SK-MEL-5 (cell line): ENCODE data around the gene ACSS1. TPM values are rescaled to one million over a fixed set of nuclear protein-coding genes. Genes with fewer than 3 reads are reported as not detected.

ENCODE experiments used
- DNase-seq: peaks from one replicate; pipeline ENCODE4 v3.0.0-alpha.2; 2016; ENCODE audit warnings: low read depth, low spot score
- in situ Hi-C: cut with HindIII; loops from 2 replicates; pipeline ENCODE4 v1.10.0; 2016; ENCODE audit warnings: low sequenced_read_pairs, high pct_unique_total_duplicates, low pct_unique_long_range_greater_than_20kb
- polyA plus RNA-seq, 2 experiments: library from polyadenylated mRNA; depleted of rRNA; stranded (reverse); fragments of >200 nt; gene quantifications; 2 replicates each; pipeline ENCODE4 v1.2.3, GENCODE V29; 2015
- total RNA-seq: library from RNA; depleted of rRNA; stranded (reverse); fragments of >200 nt; shearing (Covaris generic); gene quantifications from 2 replicates; pipeline ENCODE4 v1.2.3, GENCODE V29; 2014; rRNA removed

Gene ACSS1
- 9.8 and 10.0 TPM in 2 replicates for total RNA-seq
- polyA plus RNA-seq (2015; cell fraction: cytosol; rRNA removed) = 25.8 and 27.9 TPM in 2 replicates
- polyA plus RNA-seq (2015; cell fraction: nucleus; rRNA removed) = 61.3 and 65.4 TPM in 2 replicates

- in situ Hi-C loops = no loop called here
- DNase-seq = peak; percentile 49
These were observed at the start of gene ACSS1 for GRCh38 chr20:25058051-25058846. Gene ACSS1, minus strand, starts transcription at chr20:25058139. Its CDS starts 37 bp downstream, at chr20:25058102.

- no peak for DNase-seq
- in situ Hi-C loops = no loop called here
These were observed 45.6 kb upstream of the ACSS1 start for GRCh38 chr20:25103526-25103925.

GRCh38 chr20:25100914-25101313 lies 43.0 kb upstream of the ACSS1 start:
- in situ Hi-C loops = no loop called here
- DNase-seq = no peak

GRCh38 chr20:25099601-25100140 lies 41.7 kb upstream of the ACSS1 start:
- in situ Hi-C loops = no loop called here
- no peak for DNase-seq

- DNase-seq = no peak
- in situ Hi-C loops = no loop called here
These were observed 39.6 kb upstream of the ACSS1 start for GRCh38 chr20:25097498-25097897.

- DNase-seq = no peak
- in situ Hi-C loops = no loop called here
These were observed 32.8 kb upstream of the ACSS1 start for GRCh38 chr20:25090492-25091429.

- in situ Hi-C loops = no loop called here
- DNase-seq = no peak
These were observed 31.7 kb upstream of the ACSS1 start for GRCh38 chr20:25089662-25090061.

- no peak for DNase-seq
- in situ Hi-C loops = no loop called here
These were observed 31.2 kb upstream of the ACSS1 start for GRCh38 chr20:25089096-25089495.

- in situ Hi-C loops = no loop called here
These were observed 30.3 kb upstream of the ACSS1 start for GRCh38 chr20:25088267-25088666.

GRCh38 chr20:25087186-25087929 lies 29.4 kb upstream of the ACSS1 start:
- peak; percentile 42 for DNase-seq
- in situ Hi-C loops = no loop called here

More at GRCh38 chr20:25088267-25088666, 30.3 kb upstream of the ACSS1 start:
- DNase-seq = no peak

GRCh38 chr20:25085756-25086495 lies 28.0 kb upstream of the ACSS1 start:
- DNase-seq = no peak
- in situ Hi-C loops = no loop called here

GRCh38 chr20:25084626-25085187 lies 26.8 kb upstream of the ACSS1 start:
- DNase-seq = no peak
- in situ Hi-C loops = no loop called here

GRCh38 chr20:25083773-25084625 lies 26.1 kb upstream of the ACSS1 start:
- peak; percentile 56 for DNase-seq
- in situ Hi-C loops = no loop called here

GRCh38 chr20:25083141-25083772 lies 25.3 kb upstream of the ACSS1 start:
- in situ Hi-C loops = no loop called here
- no peak for DNase-seq

- no peak for DNase-seq
- in situ Hi-C loops = no loop called here
These were observed 24.5 kb upstream of the ACSS1 start for GRCh38 chr20:25082498-25082873.
